CD4-positive, alpha-beta memory T cell (primary cell): ENCODE data around the gene ST7. TPM values are rescaled to one million over a fixed set of nuclear protein-coding genes. Genes with fewer than 3 reads are reported as not detected.
"Not testable (repeated sequence)": the region's sequence is repeated elsewhere in the genome, so short reads cannot be mapped to it uniquely, and the experiment has no call there.

ENCODE experiments used
- CTCF ChIA-PET: fragments of 350-600 bp; sonication (Branson Sonifier 250); formaldehyde crosslinking; loops from one replicate; lab custom pipeline; 2021; ENCODE audit warnings: inconsistent platforms; ENCODE audit not compliant: partially characterized antibody; lab: Charles Lee
- POLR2A ChIA-PET: fragments of 350-600 bp; sonication (Branson Sonifier 250); formaldehyde crosslinking; loops from one replicate; lab custom pipeline; 2021; ENCODE audit not compliant: partially characterized antibody; lab: Charles Lee
- DNase-seq, 5 donors: peaks; one replicate each; pipeline versions ENCODE4 v3.0.0 to v3.0.0-alpha.2; 2020 to 2022; ENCODE audit warnings: mixed read lengths in 1 of 5
- H3K27ac ChIP-seq: one replicate; pipeline ENCODE4 v1.7.0; 2013; ENCODE audit warnings: low read depth, low read length
- H3K27me3 ChIP-seq: 2 replicates; pipeline ENCODE4 v1.7.0; 2013; ENCODE audit warnings: mild to moderate bottlenecking, low read length, moderate library complexity; ENCODE audit not compliant: insufficient read depth
- H3K36me3 ChIP-seq: 2 replicates; pipeline ENCODE4 v1.7.0; 2013; ENCODE audit warnings: mild to moderate bottlenecking, low read length, moderate library complexity; ENCODE audit not compliant: insufficient read depth
- H3K4me1 ChIP-seq: 2 replicates; pipeline ENCODE4 v1.7.0; 2013; ENCODE audit warnings: mild to moderate bottlenecking, low read length, moderate library complexity; ENCODE audit not compliant: insufficient read depth
- H3K4me3 ChIP-seq, 2 donors: one replicate each; pipeline ENCODE4 v1.7.0; 2013; ENCODE audit warnings: low read length in 2 of 2, mild to moderate bottlenecking in 1 of 2
- H3K9me3 ChIP-seq, 2 donors: one replicate each; pipeline ENCODE4 v1.7.0; 2013; ENCODE audit warnings: low read length in 2 of 2, control low read depth in 1 of 2; ENCODE audit not compliant: control insufficient read depth in 1 of 2
- H3K27ac Mint-ChIP-seq, 7 donors: one replicate each; pipeline ENCODE4 v1.8.0; 2020 to 2021; ENCODE audit warnings: mixed read lengths in 7 of 7, mild to moderate bottlenecking in 6 of 7, inconsistent platforms in 3 of 7, moderate library complexity in 3 of 7
- H3K27me3 Mint-ChIP-seq, 2 donors: one replicate each; pipeline ENCODE4 v1.8.0; 2020 to 2021; ENCODE audit warnings: mixed read lengths in 2 of 2
- H3K36me3 Mint-ChIP-seq, 2 donors: one replicate each; pipeline ENCODE4 v1.8.0; 2020 to 2021; ENCODE audit warnings: mixed read lengths in 2 of 2, inconsistent platforms in 1 of 2, mild to moderate bottlenecking in 1 of 2
- H3K4me1 Mint-ChIP-seq, 4 donors: one replicate each; pipeline ENCODE4 v1.8.0; 2020 to 2021; ENCODE audit warnings: mixed read lengths in 4 of 4, mild to moderate bottlenecking in 1 of 4
- H3K4me3 Mint-ChIP-seq, 8 donors: one replicate each; pipeline ENCODE4 v1.8.0; 2020 to 2021; ENCODE audit warnings: mixed read lengths in 8 of 8, mild to moderate bottlenecking in 7 of 8, moderate library complexity in 6 of 8, inconsistent platforms in 3 of 8
- H3K9me3 Mint-ChIP-seq, 8 donors: one replicate each; pipeline ENCODE4 v1.8.0; 2020 to 2021; ENCODE audit warnings: mixed read lengths in 8 of 8, mild to moderate bottlenecking in 5 of 8, inconsistent platforms in 3 of 8, moderate library complexity in 1 of 8
- intact Hi-C: fragments of 100-400 bp; cut with micrococcal nuclease; formaldehyde crosslinking; loops from one replicate; pipeline ENCODE4 v1.15.1; 2023
- polyA plus RNA-seq, 2 donors: library from polyadenylated mRNA; unstranded; fragments of 300-500 nt; fragmentation: Illumina TruSeq; gene quantifications; one replicate each; pipeline ENCODE4 v1.2.3, GENCODE V29; 2021
- total RNA-seq, 2 experiments: library from RNA; stranded (reverse); gene quantifications; one replicate each; pipeline ENCODE4 v1.2.3, GENCODE V29; 2021

Gene ST7
- total and polyA plus RNA-seq, 4 experiments from 2014 or later = 3.8 to 6.6 (median 4.0) TPM

- CTCF ChIA-PET, H3K27ac Mint-ChIP-seq: not testable (repeated sequence)
Observed at GRCh38 chr7:117245703-117246102, 292.4 kb downstream of the ST7 start.

GRCh38 chr7:117247809-117248208 is 294.5 kb downstream of the ST7 start:
- peaks cover 0 to 9% (median 0%) of the 10 kb centered on the region in 8 donors for H3K9me3 Mint-ChIP-seq
- H3K27ac ChIP-seq = no peak overlapping the region
- ChIA-PET CTCF (no interaction called here), POLR2A (no interaction called here)
- no peak for DNase-seq
- no peaks in the 10 kb centered on the region for H3K9me3 ChIP-seq
- no peaks in the 10 kb centered on the region for H3K36me3 Mint-ChIP-seq
- H3K27ac Mint-ChIP-seq = no peak overlapping the region
- H3K27me3 Mint-ChIP-seq = peaks cover 3 to 7% of the 10 kb centered on the region in 2 donors
- H3K4me3 ChIP-seq = no peak overlapping the region
- intact Hi-C loops = no loop called here
- H3K4me1 Mint-ChIP-seq = no peaks in the 10 kb centered on the region
- H3K4me3 Mint-ChIP-seq = no peak overlapping the region
- H3K36me3 ChIP-seq = no peaks in the 10 kb centered on the region
- H3K4me1 ChIP-seq = no peaks in the 10 kb centered on the region
- no peaks in the 10 kb centered on the region for H3K27me3 ChIP-seq

More at GRCh38 chr7:117245703-117246102, 292.4 kb downstream of the ST7 start:
- H3K4me3 ChIP-seq, H3K4me1 Mint-ChIP-seq, intact Hi-C loops, H3K27me3 Mint-ChIP-seq, H3K36me3 Mint-ChIP-seq, H3K36me3 ChIP-seq, H3K27me3 ChIP-seq, H3K4me1 ChIP-seq, POLR2A ChIA-PET, DNase-seq, H3K27ac ChIP-seq, H3K9me3 Mint-ChIP-seq, H3K9me3 ChIP-seq, H3K4me3 Mint-ChIP-seq: not testable (repeated sequence)

GRCh38 chr7:117248829-117249228 is 295.5 kb downstream of the ST7 start:
- H3K27me3 ChIP-seq = no peaks in the 10 kb centered on the region
- H3K27ac ChIP-seq = no peak overlapping the region
- Mint-ChIP-seq H3K9me3 (peaks cover 0 to 9% (median under 1%) of the 10 kb centered on the region in 8 donors), H3K4me3 (no peak overlapping the region), H3K27me3 (peaks cover 5 to 11% of the 10 kb centered on the region in 2 donors), H3K4me1 (no peaks in the 10 kb centered on the region), H3K27ac (no peak overlapping the region), H3K36me3 (no peaks in the 10 kb centered on the region)
- no peaks in the 10 kb centered on the region for H3K4me1 ChIP-seq
- no peaks in the 10 kb centered on the region for H3K9me3 ChIP-seq
- DNase-seq = no peak
- POLR2A ChIA-PET = no interaction called here
- H3K36me3 ChIP-seq = no peaks in the 10 kb centered on the region
- H3K4me3 ChIP-seq = no peak overlapping the region
- CTCF ChIA-PET = no interaction called here
- intact Hi-C loops = no loop called here

- no peaks in the 10 kb centered on the region for H3K4me1 ChIP-seq
- H3K27me3 ChIP-seq = no peaks in the 10 kb centered on the region
- Mint-ChIP-seq H3K4me1 (no peaks in the 10 kb centered on the region), H3K27me3 (peaks cover 6 to 11% of the 10 kb centered on the region in 2 donors), H3K4me3 (no peak overlapping the region), H3K9me3 (peaks cover 0 to 6% (median 0%) of the 10 kb centered on the region in 8 donors), H3K36me3 (no peaks in the 10 kb centered on the region), H3K27ac (no peak overlapping the region)
- no peaks in the 10 kb centered on the region for H3K9me3 ChIP-seq
- H3K4me3 ChIP-seq = no peak overlapping the region
- no peaks in the 10 kb centered on the region for H3K36me3 ChIP-seq
- no peak overlapping the region for H3K27ac ChIP-seq
- ChIA-PET CTCF (no interaction called here), POLR2A (no interaction called here)
- intact Hi-C loops = no loop called here
- DNase-seq = no peak
Observed at GRCh38 chr7:117249696-117250095, 296.4 kb downstream of the ST7 start.

GRCh38 chr7:117250245-117250644 is 296.9 kb downstream of the ST7 start:
- no peak overlapping the region for H3K27ac Mint-ChIP-seq
- Histone ChIP-seq H3K27ac (no peak overlapping the region), H3K4me3 (no peak overlapping the region), H3K9me3 (no peaks in the 10 kb centered on the region), H3K27me3 (no peaks in the 10 kb centered on the region), H3K4me1 (no peaks in the 10 kb centered on the region), H3K36me3 (no peaks in the 10 kb centered on the region)
- peaks cover 0 to 5% (median under 1%) of the 10 kb centered on the region in 8 donors for H3K9me3 Mint-ChIP-seq
- peaks cover 6 to 11% of the 10 kb centered on the region in 2 donors for H3K27me3 Mint-ChIP-seq
- no peaks in the 10 kb centered on the region for H3K4me1 Mint-ChIP-seq
- POLR2A ChIA-PET = no interaction called here
- no peaks in the 10 kb centered on the region for H3K36me3 Mint-ChIP-seq
- CTCF ChIA-PET = no interaction called here
- H3K4me3 Mint-ChIP-seq = no peak overlapping the region
- intact Hi-C loops = no loop called here
- no peak for DNase-seq

GRCh38 chr7:117250801-117251200 is 297.5 kb downstream of the ST7 start:
- intact Hi-C loops = no loop called here
- POLR2A ChIA-PET = no interaction called here
- peaks cover 6 to 11% of the 10 kb centered on the region in 2 donors for H3K27me3 Mint-ChIP-seq

GRCh38 chr7:117251687-117252086 is 298.4 kb downstream of the ST7 start:
- no peaks in the 10 kb centered on the region for H3K36me3 ChIP-seq
- Mint-ChIP-seq H3K4me3 (no peak overlapping the region), H3K36me3 (no peaks in the 10 kb centered on the region), H3K27ac (no peak overlapping the region), H3K27me3 (peaks cover 6 to 8% of the 10 kb centered on the region in 2 donors), H3K9me3 (peaks cover 0 to 4% (median under 1%) of the 10 kb centered on the region in 8 donors), H3K4me1 (no peaks in the 10 kb centered on the region)
- H3K4me1 ChIP-seq = no peaks in the 10 kb centered on the region
- ChIA-PET POLR2A (no interaction called here), CTCF (no interaction called here)
- H3K9me3 ChIP-seq = no peaks in the 10 kb centered on the region
- no peak overlapping the region for H3K27ac ChIP-seq
- H3K4me3 ChIP-seq = no peak overlapping the region
- no peaks in the 10 kb centered on the region for H3K27me3 ChIP-seq
- intact Hi-C loops = no loop called here
- no peak for DNase-seq

More at GRCh38 chr7:117250801-117251200, 297.5 kb downstream of the ST7 start:
- H3K4me1 ChIP-seq = no peaks in the 10 kb centered on the region
- CTCF ChIA-PET = no interaction called here
- Mint-ChIP-seq H3K4me1 (no peaks in the 10 kb centered on the region), H3K4me3 (no peak overlapping the region), H3K9me3 (peaks cover 0 to 4% (median under 1%) of the 10 kb centered on the region in 8 donors), H3K36me3 (no peaks in the 10 kb centered on the region), H3K27ac (no peak overlapping the region)
- no peaks in the 10 kb centered on the region for H3K9me3 ChIP-seq
- no peak overlapping the region for H3K27ac ChIP-seq
- H3K36me3 ChIP-seq = no peaks in the 10 kb centered on the region
- no peaks in the 10 kb centered on the region for H3K27me3 ChIP-seq
- no peak for DNase-seq
- H3K4me3 ChIP-seq = no peak overlapping the region

GRCh38 chr7:117259615-117260014 is 306.3 kb downstream of the ST7 start:
- intact Hi-C loops = no loop called here
- H3K36me3 ChIP-seq = no peaks in the 10 kb centered on the region
- H3K9me3 ChIP-seq = no peaks in the 10 kb centered on the region
- H3K27me3 ChIP-seq = no peaks in the 10 kb centered on the region
- ChIA-PET CTCF (no interaction called here), POLR2A (no interaction called here)
- H3K27me3 Mint-ChIP-seq = peaks cover 0 to 9% of the 10 kb centered on the region in 2 donors
- H3K4me1 ChIP-seq = no peaks in the 10 kb centered on the region
- no peak overlapping the region for H3K27ac Mint-ChIP-seq
- no peak overlapping the region for H3K4me3 ChIP-seq
- DNase-seq = no peak
- peaks cover 0 to 2% (median 0%) of the 10 kb centered on the region in 8 donors for H3K9me3 Mint-ChIP-seq
- H3K4me1 Mint-ChIP-seq = no peaks in the 10 kb centered on the region
- no peak overlapping the region for H3K4me3 Mint-ChIP-seq
- H3K36me3 Mint-ChIP-seq = no peaks in the 10 kb centered on the region
- H3K27ac ChIP-seq = no peak overlapping the region
